K562 (cell line): ENCODE results near the gene C9orf50. TPM values are rescaled to one million over a fixed set of nuclear protein-coding genes. Genes with fewer than 3 reads are reported as not detected.

Experiments
- BCLAF1 ChIP-seq, 2 experiments: fragments of 450-650 bp in 1 of 2; IDR thresholded peaks; 2 replicates each; pipeline ENCODE4 v1.6.1; 2011 to 2017; ENCODE audit warnings: low read depth in 2 of 2, antibody characterized with exemption in 1 of 2, borderline replicate concordance in 1 of 2, low read length in 1 of 2, mild to moderate bottlenecking in 1 of 2, mixed read lengths in 1 of 2; ENCODE audit not compliant: control insufficient read depth in 1 of 2
- ETS1 ChIP-seq: conservative IDR thresholded peaks from 2 replicates; pipeline ENCODE4 v1.6.1; 2011; ENCODE audit warnings: low read depth, mild to moderate bottlenecking, low read length; ENCODE audit not compliant: control insufficient read depth
- EWSR1 ChIP-seq: fragments of 450-650 bp; IDR thresholded peaks from 2 replicates; pipeline ENCODE4 v1.6.1; 2018; ENCODE audit warnings: borderline replicate concordance, mild to moderate bottlenecking, low read depth, moderate library complexity; ENCODE audit not compliant: partially characterized antibody
- HINFP ChIP-seq: fragments of 450-650 bp; conservative IDR thresholded peaks from 2 replicates; pipeline ENCODE4 v1.6.1; 2016; ENCODE audit warnings: missing genetic modification characterization, low read depth, mild to moderate bottlenecking, control low read depth, missing compliant biosample characterization
- HMGN3 ChIP-seq: IDR thresholded peaks from 2 replicates; pipeline ENCODE4 v1.6.1; 2011; ENCODE audit warnings: borderline replicate concordance, low read depth, mild to moderate bottlenecking, mixed read lengths, low read length; ENCODE audit not compliant: insufficient read length; ENCODE audit errors: extremely low read depth
- MAX ChIP-seq: sonication (generic); formaldehyde crosslinking; IDR thresholded peaks from 2 replicates; pipeline ENCODE4 v1.9.0; 2022; ENCODE audit warnings: mild to moderate bottlenecking, missing genetic modification reagents
- RBM34 ChIP-seq: fragments of 200-400 bp; formaldehyde crosslinking; IDR thresholded peaks from 2 replicates; pipeline ENCODE4 v1.6.1; 2018; ENCODE audit warnings: low read length, borderline replicate concordance; ENCODE audit not compliant: insufficient read depth
- SMAD2 ChIP-seq: fragments of 150-350 bp; IDR thresholded peaks from 2 replicates; pipeline ENCODE4 v1.6.1; 2014; ENCODE audit warnings: low read depth, mild to moderate bottlenecking, low read length
- THRAP3 ChIP-seq: fragments of 450-650 bp; IDR thresholded peaks from 2 replicates; pipeline ENCODE4 v1.6.1; 2016; ENCODE audit warnings: mild to moderate bottlenecking, inconsistent platforms, borderline replicate concordance
- THRB ChIP-seq: fragments of 450-650 bp; formaldehyde crosslinking; conservative IDR thresholded peaks from 2 replicates; pipeline ENCODE4 v1.4.0; 2022; ENCODE audit warnings: mild to moderate bottlenecking, missing genetic modification characterization
- XRCC3 ChIP-seq: fragments of 450-650 bp; IDR thresholded peaks from 2 replicates; pipeline ENCODE4 v1.6.1; 2017; ENCODE audit warnings: mild to moderate bottlenecking, moderate library complexity
- ZBTB33 ChIP-seq: sonication (generic); formaldehyde crosslinking; IDR thresholded peaks from 2 replicates; pipeline ENCODE4 v1.8.1; 2023; ENCODE audit warnings: mild to moderate bottlenecking, missing genetic modification reagents
- ZNF3 ChIP-seq: fragments of 250-450 bp; sonication (Bioruptor Pico); IDR thresholded peaks from 2 replicates; pipeline ENCODE4 v1.5.0; 2021; ENCODE audit warnings: mild to moderate bottlenecking, moderate library complexity
- ZNF589 ChIP-seq: fragments of 200-800 bp; sonication (Bioruptor generic); IDR thresholded peaks from 2 replicates; pipeline ENCODE4 v1.6.1; 2016; ENCODE audit warnings: low read depth, missing genetic modification characterization, missing compliant biosample characterization
- ZNF76 ChIP-seq: fragments of 250-450 bp; sonication (Bioruptor Pico); IDR thresholded peaks from 2 replicates; pipeline ENCODE4 v1.4.0; 2020; ENCODE audit warnings: mild to moderate bottlenecking, moderate library complexity, borderline replicate concordance
- polyA plus RNA-seq, 8 experiments: library from polyadenylated mRNA; depleted of rRNA in 4 of 8; stranded (reverse) in 5 of 8; unstranded in 3 of 8; fragments of >200 nt; fragmentation: Nextera tagmentation in 2 of 8; fragmentation: Illumina TruSeq in 1 of 8; extraction: Ambion mirVana in 2 of 8; extraction: Trizol in 1 of 8; gene quantifications; 2 replicates each; pipeline versions ENCODE4 v1.2.1 to v1.2.3, GENCODE V29; 2011 to 2014; ENCODE audit warnings: inconsistent platforms in 1 of 8, missing spikeins in 1 of 8
- total RNA-seq, 7 experiments: library from RNA; depleted of rRNA in 6 of 7; stranded (reverse); fragments of >200 nt in 6 of 7; fragmentation: Illumina TruSeq in 2 of 7; extraction: Trizol in 2 of 7; gene quantifications; 2 replicates each; pipeline versions ENCODE4 v1.2.1 to v1.2.3, GENCODE V29; 2011 to 2021; ENCODE audit warnings: low replicate concordance in 1 of 7

C9orf50 gene
- total and polyA plus RNA-seq, 9 of the 15 experiments (the other 6 are each of a cell fraction or from before 2014, with no cell fraction given): not detected

- TF ChIP-seq THRB (CRISPR knock-in tag) (no peak), ZNF3 (CRISPR knock-in tag) (no peak), ZBTB33 (CRISPR knock-in tag) (no peak), ZNF589 (no peak), ETS1 (no peak), MAX (CRISPR knock-in tag) (peak; percentile 62; the same call in 1 of the 2 replicates), EWSR1 (no peak), RBM34 (no peak), ZNF76 (CRISPR knock-in tag) (peak; percentile 76; the same call in 1 of the 2 replicates), HINFP (peak; percentile 64; the same call in 1 of the 2 replicates), BCLAF1 (IDR thresholded peaks at IDR 0.05; ENCODE audit: borderline replicate concordance in 1 of 2, control insufficient read depth in 1 of 2, low read depth in 2 of 2, low read length in 1 of 2) (no peak), HMGN3 (no peak), XRCC3 (no peak), THRAP3 (no peak), SMAD2 (no peak)
These were observed 50.2 kb downstream of the C9orf50 start (continued) for GRCh38 chr9:129570450-129571297.
